GM12875 (cell line): ENCODE data around the gene FOXS1.

Source experiments
- H3K4me3 ChIP-seq: one replicate; pipeline ENCODE4 v1.5.1; 2011; ENCODE audit warnings: low read depth, low read length, control low read depth
- TF ChIP-seq, protein P1 (sequence below): IDR thresholded peaks from 2 replicates; pipeline ENCODE4 v1.5.1; 2011; ENCODE audit warnings: low read depth, mild to moderate bottlenecking, control low read depth, inconsistent platforms, low read length, moderate library complexity, borderline replicate concordance; ENCODE audit not compliant: insufficient read depth

FOXS1 gene

DNA sequence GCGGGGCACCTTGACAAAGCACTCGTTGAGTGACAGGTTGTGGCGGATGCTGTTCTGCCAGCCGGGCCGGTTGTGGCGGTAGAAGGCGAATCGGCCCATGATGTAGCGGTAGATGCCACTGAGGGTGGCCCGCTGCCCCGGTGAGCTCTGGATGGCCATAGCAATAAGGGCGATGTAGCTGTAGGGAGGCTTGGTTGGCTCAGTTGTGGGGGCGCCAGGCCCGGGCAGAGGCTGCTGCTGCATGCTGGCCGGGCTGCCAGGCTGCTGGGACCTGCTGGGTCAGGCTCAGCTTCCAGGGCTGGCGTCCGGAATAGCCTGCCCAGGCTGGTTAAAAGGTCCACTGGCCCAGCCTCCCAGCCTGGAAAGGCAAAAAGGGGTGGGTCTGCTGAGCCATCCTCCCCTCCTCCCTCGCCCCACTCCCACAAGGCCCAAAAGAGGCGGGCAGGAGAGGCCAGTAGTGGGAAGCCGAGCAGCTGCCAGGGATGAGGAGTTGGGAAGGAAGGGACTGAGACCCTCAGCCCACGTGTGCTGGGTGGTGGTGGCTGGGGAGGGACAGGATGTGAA, at the start of gene FOXS1:
Gene FOXS1 (minus strand): TSS at position 305 of the 564 bp plus-strand sequence. CDS start 62 bp downstream, at position 243.
- TF ChIP-seq, protein P1, sequence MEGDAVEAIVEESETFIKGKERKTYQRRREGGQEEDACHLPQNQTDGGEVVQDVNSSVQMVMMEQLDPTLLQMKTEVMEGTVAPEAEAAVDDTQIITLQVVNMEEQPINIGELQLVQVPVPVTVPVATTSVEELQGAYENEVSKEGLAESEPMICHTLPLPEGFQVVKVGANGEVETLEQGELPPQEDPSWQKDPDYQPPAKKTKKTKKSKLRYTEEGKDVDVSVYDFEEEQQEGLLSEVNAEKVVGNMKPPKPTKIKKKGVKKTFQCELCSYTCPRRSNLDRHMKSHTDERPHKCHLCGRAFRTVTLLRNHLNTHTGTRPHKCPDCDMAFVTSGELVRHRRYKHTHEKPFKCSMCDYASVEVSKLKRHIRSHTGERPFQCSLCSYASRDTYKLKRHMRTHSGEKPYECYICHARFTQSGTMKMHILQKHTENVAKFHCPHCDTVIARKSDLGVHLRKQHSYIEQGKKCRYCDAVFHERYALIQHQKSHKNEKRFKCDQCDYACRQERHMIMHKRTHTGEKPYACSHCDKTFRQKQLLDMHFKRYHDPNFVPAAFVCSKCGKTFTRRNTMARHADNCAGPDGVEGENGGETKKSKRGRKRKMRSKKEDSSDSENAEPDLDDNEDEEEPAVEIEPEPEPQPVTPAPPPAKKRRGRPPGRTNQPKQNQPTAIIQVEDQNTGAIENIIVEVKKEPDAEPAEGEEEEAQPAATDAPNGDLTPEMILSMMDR = no peak
- no peak within 1 kb of the TSS for H3K4me3 ChIP-seq

DNA sequence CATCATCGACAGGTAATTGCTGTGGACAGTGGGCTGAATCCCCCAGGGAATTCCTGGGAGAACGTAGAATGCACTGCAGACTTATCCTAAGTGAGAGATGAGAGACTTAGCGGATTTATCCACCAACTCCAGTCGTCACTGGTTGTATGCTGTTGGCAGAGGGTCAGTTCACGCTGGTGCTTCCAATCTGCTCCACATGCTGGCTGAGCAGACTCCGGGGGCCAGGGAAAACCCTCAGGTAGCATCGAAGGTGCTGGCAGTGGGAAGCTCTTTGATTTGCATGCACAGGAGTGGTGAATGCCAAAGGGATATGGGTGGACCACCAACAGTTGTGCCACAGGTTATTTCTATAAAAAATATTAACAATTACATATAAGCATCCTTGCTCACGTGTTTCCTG, 45.2 kb upstream of the FOXS1 start:
- TF ChIP-seq, protein P1 = no peak
- H3K4me3 ChIP-seq = no peak overlapping the region

DNA sequence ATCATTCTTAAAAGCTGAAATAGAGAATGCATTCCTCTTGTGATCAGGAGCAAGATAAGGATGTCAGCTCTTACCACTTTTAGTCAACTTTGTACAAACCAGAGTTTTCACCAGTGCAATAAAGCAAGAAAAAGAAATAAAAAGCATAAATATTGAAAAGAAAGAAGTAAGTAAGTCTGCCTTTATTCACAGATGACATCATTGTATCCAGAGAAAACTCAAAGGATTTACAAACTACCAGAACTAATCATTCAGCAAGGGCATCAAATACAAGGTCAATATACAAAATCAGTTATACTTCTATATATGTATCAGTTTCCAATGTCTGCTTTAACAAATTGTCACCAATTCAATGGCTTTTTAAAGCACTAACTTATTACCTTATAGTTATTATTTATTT, 38.4 kb upstream of the FOXS1 start:
- TF ChIP-seq, protein P1 = no peak
- H3K4me3 ChIP-seq = no peak overlapping the region

DNA sequence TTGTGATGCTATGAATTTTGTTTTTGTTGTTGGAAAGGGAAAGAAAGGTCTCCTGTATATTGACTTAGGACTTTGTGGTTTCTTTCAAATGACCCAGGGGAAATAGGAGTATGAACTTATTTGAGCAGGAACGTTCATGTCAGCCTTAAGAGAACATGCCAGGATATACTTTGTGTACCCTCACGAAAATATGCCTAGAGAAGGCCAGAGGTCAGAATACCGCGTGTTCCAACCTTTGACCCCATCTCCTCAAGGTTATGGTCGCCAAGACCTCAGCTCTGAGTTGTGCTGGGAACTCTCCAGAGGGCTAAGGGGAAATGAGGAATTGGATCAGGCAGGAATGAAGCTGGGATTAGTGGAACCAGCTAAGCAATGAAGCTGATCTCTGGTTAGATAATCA, 36.5 kb upstream of the FOXS1 start:
- no peak overlapping the region for H3K4me3 ChIP-seq
- TF ChIP-seq, protein P1 = no peak

DNA sequence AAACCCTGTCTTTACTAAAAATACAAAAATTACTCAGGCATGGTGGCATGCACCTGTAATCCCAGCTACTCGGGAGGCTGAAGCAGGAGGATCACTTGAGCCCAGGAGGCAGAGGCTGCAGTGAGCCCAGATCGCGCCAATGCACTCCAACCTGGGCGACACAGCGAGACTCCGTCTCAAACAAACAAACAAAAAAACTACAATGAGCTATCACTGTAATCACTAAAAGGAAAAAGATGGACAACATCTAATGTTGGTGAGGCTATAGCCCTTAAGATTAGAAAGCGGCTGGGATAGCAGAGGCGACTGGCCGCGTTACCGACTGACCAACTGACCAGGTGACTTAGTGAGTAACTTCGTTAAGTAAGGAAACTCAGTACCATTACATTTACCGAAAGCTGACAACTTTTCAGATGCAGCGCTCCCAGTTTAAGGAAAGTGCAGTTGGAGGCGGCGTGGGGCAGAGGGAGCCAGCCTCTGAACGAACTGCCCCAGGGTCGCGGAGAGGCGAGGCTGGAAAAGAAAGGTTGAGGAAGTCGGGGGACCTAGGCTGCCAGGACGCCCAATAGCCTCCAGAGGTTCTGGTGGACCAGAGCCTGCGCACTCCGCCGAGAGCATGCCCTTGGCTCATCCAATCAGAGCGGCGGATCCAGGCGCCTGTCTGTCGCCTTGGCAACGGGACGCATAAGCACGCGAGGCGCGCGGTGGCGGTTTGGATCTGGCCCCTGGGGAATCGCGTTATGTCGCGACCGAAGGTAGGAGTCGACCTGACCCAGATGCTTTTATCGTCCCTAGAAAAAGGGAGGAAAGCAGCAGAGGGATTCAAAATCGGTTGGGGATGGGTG, 34.0 kb upstream of the FOXS1 start:
- TF ChIP-seq, protein P1 = no peak
- peak overlapping the region; percentile 47 for H3K4me3 ChIP-seq

DNA sequence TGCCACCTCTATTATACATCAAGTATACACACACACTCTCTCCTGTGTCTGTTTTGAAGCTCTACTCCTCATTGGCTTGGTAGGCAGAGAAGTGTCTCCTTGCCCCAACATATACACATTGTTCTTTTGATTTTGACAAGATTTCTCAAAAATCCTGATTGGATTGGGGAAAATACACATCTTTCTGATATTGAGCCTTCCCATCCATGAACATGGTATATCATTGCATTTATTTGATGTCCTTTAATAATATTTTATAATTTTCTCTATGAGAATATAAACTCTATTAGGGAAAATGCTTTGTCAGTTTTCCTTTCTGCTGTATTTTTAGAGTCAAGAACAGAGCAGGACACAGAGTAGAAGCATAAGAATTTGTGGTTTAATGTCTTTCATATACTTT, 32.3 kb upstream of the FOXS1 start:
- no peak overlapping the region for H3K4me3 ChIP-seq
- TF ChIP-seq, protein P1 = no peak

DNA sequence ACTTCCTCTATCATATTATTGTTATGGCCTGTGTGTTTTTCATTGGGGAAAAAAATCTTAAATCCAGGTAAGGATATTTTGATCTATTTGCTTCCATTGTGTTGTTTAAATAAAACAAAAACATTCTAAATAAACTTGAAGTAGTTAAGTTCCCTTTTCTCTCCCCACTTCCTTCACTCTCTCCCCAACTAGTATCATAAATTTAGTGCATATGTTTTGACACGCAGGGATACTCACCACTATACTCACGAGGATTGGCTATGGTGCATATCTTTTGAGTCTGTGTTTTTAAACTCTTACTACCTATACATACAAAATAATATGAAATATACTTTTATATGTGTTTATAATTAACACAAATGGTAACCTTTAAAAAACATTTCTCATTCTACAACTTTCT, 30.3 kb upstream of the FOXS1 start:
- H3K4me3 ChIP-seq = no peak overlapping the region
- TF ChIP-seq, protein P1 = no peak
